CD4-positive, alpha-beta T cell treated with Interleukin-12 subunit alpha and Interleukin-12 subunit beta, for 1 hour (primary cell): ENCODE measurements around the gene KDM4C.

Experiments
- DNase-seq: peaks from one replicate; pipeline ENCODE4 v3.0.0-alpha.2; 2020

Gene KDM4C

GRCh38 chr9:6811436-6811835 lies 53.7 kb downstream of the KDM4C start:
- no peak for DNase-seq

DNA sequence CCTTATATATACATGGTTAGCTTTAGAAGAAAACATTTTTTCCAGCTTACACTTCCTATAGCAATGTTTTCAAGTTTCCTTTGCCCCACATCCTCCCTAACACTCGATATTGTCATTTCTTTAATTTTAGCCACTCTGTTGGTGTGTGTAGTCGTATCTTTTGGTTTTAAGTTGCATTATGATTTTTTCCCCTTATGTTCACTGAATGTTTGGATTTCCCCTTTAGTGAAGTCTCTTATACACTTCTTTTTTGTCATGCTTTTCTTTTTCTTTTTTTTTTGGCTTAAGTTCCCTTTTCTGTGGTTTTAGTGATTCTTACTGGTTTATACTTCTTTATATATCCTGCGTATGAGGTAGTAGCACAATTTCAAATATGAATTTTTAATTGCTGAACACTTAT lies 58.8 kb downstream of the KDM4C start:
- DNase-seq = no peak

DNA sequence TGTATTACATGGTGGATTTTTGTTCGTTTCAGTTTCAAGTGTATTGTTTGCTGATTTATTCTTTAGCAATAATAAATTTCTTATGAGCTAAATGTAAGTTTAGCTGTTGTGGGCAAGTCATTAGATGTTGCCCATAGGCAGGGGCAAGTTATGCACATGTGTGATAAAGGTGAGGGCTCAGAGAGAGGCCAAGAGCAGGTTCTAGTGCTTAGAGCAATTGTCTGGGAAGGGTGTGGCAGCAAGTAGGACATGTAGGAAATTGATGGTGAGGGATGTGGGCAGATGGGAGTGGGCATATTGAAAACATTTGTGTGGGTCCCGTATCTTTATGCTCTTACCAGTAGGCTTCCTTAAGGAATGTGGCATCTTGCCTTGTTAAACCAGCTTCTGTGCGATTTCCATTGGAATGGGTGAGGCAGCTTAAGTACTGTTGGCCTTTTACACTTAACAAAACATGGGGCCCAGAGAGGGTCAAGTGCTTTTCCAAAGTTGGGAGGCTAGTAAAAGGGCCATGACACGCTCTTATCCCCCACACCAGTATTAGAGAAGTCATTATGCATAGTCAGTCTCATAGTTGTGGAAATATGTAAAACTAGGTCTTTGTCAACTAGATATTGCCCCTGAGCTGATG lies 60.6 kb downstream of the KDM4C start:
- DNase-seq = no peak

DNA sequence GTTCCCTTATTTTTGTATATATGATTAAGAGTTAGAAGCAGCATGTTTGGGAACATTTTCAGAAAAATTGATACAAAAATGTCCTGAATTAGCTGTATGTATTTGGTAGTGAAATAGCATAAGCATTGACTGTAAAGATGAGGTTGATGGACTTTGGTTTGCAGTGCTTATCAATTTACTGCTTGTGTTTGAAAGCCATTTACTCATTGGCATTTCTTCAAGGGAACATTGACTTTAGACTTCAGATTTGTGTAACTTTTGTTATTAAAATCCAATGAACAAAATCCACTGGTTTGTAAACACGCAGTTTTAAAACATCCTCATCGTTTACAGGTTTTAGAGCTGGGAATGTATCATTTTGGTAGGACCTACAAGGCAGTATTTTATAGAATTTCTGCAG lies 61.3 kb downstream of the KDM4C start:
- no peak for DNase-seq

- no peak for DNase-seq
These were observed 61.8 kb downstream of the KDM4C start for GRCh38 chr9:6819529-6819928.

DNA sequence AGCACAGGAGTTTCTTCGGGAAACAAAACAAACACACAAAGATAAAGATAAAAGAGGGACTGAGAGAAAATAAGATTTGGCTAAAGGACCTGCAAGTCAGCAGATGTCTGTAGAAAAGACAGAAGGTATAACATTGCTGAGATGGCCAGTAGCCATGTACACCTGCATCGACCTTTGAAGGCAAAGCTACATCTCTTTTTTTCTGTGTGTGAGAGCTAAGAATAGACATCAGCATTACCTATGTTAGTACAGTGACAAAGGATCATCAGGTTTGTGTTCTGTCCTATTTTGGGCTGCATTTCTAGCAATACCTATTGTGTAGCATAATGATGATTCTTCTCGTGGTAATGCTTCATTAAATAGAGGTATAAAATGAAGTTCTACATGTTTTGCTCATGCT lies 64.9 kb downstream of the KDM4C start:
- DNase-seq = no peak

- peak; percentile 38 for DNase-seq
These were observed 69.8 kb downstream of the KDM4C start for GRCh38 chr9:6827439-6828145.

- no peak for DNase-seq
These were observed 71.3 kb downstream of the KDM4C start for GRCh38 chr9:6829027-6829426.

- DNase-seq = no peak
These were observed 71.8 kb downstream of the KDM4C start for GRCh38 chr9:6829536-6829935.

- DNase-seq = no peak
These were observed 75.9 kb downstream of the KDM4C start for GRCh38 chr9:6833518-6834192.

DNA sequence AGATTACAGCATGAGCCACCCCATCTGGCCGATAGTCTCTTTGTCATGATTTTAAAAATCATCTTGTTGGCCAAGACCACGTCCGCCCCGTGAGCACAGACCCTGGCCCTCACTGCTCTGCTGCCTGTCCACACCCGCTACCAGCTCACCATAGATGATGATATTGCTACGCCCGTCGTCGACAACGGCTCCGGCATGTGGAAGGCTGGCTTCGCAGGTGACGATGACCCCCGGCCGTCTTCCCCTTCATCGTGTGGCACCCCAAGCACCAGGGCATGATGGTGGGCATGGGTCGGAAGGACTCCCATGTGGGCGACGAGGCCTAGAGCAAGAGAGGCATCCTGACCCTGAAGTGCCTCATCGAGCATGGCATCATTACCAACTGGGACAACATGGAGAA lies 76.5 kb downstream of the KDM4C start:
- no peak for DNase-seq

GRCh38 chr9:6838158-6838557 lies 80.4 kb downstream of the KDM4C start:
- no peak for DNase-seq

DNA sequence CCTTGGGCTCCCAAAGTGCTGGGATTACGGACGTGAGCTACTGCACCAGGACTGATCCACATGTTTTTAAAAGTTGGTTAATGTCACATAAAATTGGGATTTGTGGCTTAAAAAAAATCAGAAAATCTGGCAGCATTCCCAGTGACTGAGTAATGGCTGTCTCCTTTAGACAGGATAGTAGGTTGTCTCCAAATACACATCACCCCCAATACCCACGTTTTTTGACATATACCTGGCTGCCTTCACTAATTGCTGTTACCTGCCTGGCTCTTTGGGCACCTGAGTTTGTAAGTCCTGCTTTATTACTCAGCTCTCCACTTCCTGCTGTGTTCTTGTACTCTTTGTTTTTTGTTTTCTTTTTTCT lies 84.8 kb downstream of the KDM4C start:
- no peak for DNase-seq

- DNase-seq = no peak
These were observed 86.0 kb downstream of the KDM4C start for GRCh38 chr9:6843742-6844141.

DNA sequence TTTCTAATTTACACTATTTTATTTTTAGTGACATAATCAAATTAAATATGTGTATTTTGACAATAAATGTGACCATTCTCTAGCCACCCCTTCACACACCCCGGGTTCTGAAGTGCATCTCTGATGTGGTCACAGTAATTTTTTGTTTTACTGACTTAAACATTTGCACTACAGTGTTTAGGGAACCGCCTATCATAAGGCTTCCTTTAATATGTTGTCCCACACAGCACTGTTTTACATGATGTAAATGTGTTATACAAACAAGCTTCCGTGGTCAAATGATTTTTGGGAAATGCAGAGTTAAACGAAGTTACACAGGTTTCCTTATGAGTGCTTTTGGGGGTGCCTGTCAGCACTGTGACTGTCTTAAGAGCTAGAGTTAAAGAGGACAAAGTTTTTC lies 86.5 kb downstream of the KDM4C start:
- DNase-seq = no peak

- no peak for DNase-seq
These were observed 87.5 kb downstream of the KDM4C start for GRCh38 chr9:6845128-6845826.

- no peak for DNase-seq
These were observed 88.1 kb downstream of the KDM4C start for GRCh38 chr9:6845880-6846279.

GRCh38 chr9:6852243-6852963 lies 94.6 kb downstream of the KDM4C start:
- DNase-seq = no peak

DNA sequence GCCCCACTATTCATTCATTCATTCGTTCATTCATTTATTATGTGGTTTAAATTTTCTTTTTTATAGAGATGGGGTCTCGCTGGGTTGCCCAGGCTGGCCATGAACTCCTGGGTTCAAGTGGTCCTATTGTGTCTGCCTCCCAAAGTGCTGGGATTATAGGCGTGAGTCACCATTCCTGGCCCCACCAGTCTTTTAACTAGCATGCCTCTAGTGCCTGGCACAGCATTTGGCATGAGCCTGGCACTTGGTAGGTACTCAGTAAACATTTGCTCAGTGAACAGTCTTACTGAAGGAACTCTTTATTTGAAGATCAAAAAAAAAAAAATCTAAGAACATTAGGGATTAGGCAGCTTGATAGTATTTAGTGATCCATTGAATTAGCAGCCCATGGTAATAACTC lies 98.1 kb downstream of the KDM4C start:
- no peak for DNase-seq

DNA sequence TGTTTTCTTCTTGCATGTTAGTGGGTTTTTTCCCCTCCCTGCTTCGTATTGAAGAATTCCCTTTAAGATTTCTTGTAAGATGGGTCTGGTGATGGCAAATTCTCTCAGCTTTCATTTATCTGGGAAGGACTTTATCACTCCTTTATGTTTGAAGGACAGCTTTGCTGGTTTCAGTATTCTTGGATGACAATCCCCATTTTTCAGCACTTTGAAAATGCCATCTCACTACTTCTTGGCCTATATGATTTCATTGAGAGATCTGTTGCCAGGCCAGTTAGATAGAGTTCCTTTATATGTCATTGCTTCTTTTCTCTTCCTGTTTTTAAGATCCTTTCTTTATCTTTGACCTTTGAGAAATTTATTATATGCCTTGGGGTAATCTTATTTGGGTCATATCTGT lies 106.3 kb downstream of the KDM4C start:
- DNase-seq = no peak

DNA sequence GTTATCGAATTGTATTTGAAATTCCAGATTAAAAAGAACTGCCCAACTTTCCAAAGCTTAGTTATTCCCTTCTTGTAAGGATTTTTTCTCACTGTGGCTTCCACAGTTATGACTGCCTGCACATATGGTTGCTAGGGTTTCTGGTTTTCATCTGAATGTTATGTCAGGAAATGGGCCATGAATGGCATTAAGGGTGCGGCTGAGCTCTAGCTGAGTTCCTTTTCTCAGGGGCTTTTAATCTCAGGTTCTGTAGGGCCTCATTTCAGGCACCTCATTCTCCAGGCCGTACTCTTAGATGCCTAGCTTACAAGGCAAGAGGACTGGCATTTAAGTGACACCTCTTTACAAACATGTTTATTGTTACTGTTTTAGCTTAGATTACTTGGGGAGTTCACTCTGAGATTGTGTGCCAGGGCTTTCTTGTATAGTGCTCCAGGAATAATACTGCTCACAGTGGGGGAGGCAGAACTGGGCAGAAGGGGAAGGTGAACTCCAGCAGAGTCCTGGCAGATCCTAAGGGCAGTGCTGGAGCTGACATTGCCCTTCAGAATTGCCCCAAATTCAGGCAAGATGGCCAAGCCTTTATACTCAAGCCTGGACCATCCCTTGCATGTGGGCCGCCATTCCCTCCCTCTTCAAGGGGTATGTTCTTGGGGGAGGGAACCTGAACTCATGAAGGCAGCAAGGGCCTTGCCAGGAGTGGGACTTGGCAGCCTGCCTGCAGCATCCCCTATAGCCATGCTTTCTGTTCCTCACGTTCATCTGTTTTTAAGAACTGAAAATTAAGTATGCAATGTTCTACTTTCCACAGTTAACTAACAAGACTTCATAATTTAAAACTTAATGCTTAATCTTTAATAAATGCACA lies 111.5 kb downstream of the KDM4C start:
- no peak for DNase-seq

GRCh38 chr9:6870149-6870548 lies 112.4 kb downstream of the KDM4C start:
- DNase-seq = no peak
